Endodermal cell (in vitro differentiated cells): Measurements from ENCODE around the gene PRSS8. TPM values are rescaled to one million over a fixed set of nuclear protein-coding genes. Genes with fewer than 3 reads are reported as not detected.
"Not testable (repeated sequence)": the region's sequence is repeated elsewhere in the genome, so short reads cannot be mapped to it uniquely, and the experiment has no call there.

Source experiments
- DNase-seq: peaks from one replicate; pipeline ENCODE4 v3.0.0-alpha.2; 2017
- H3K27ac ChIP-seq: 2 replicates; pipeline ENCODE4 v1.5.1; 2013; ENCODE audit warnings: mild to moderate bottlenecking, low read depth, low read length, moderate library complexity
- H3K27me3 ChIP-seq: 2 replicates; pipeline ENCODE4 v1.6.1; 2013; ENCODE audit warnings: mild to moderate bottlenecking, low read length, moderate library complexity; ENCODE audit not compliant: insufficient read depth, control insufficient read depth, poor library complexity, severe bottlenecking
- H3K36me3 ChIP-seq: 2 replicates; pipeline ENCODE4 v1.7.0; 2013; ENCODE audit warnings: mild to moderate bottlenecking, low read length, moderate library complexity; ENCODE audit not compliant: control insufficient read depth, insufficient read depth
- H3K4me1 ChIP-seq: one replicate; pipeline ENCODE4 v1.7.0; 2013; ENCODE audit warnings: low read length; ENCODE audit not compliant: control insufficient read depth, insufficient read depth
- H3K4me3 ChIP-seq: 2 replicates; pipeline ENCODE4 v1.5.1; 2013; ENCODE audit warnings: mild to moderate bottlenecking, low read length, moderate library complexity
- H3K9ac ChIP-seq: 2 replicates; pipeline ENCODE4 v1.6.1; 2013; ENCODE audit warnings: mild to moderate bottlenecking, low read length, moderate library complexity; ENCODE audit not compliant: poor library complexity, severe bottlenecking; ENCODE audit errors: extremely low read depth
- H3K9me3 ChIP-seq: 2 replicates; pipeline ENCODE4 v1.6.1; 2013; ENCODE audit warnings: mild to moderate bottlenecking, low read length, moderate library complexity; ENCODE audit not compliant: control insufficient read depth
- H3K27ac Mint-ChIP-seq: 2 replicates; pipeline ENCODE4 v1.8.0; 2020; ENCODE audit warnings: mixed read lengths
- H3K27me3 Mint-ChIP-seq: 2 replicates; pipeline ENCODE4 v1.8.0; 2021; ENCODE audit warnings: mild to moderate bottlenecking, mixed read lengths; ENCODE audit not compliant: insufficient read depth
- H3K36me3 Mint-ChIP-seq: 2 replicates; pipeline ENCODE4 v1.8.0; 2020; ENCODE audit warnings: low read depth, mixed read lengths
- H3K4me1 Mint-ChIP-seq: 2 replicates; pipeline ENCODE4 v1.8.0; 2020; ENCODE audit warnings: mixed read lengths
- H3K4me3 Mint-ChIP-seq: 2 replicates; pipeline ENCODE4 v1.8.0; 2020; ENCODE audit warnings: mild to moderate bottlenecking, moderate library complexity, mixed read lengths
- H3K9me3 Mint-ChIP-seq: 2 replicates; pipeline ENCODE4 v1.8.0; 2020; ENCODE audit warnings: mild to moderate bottlenecking, mixed read lengths
- CTCF ChIP-seq: fragments of 200-600 bp; sonication (generic); conservative IDR thresholded peaks from 2 replicates; pipeline ENCODE4 v1.5.0; 2021; ENCODE audit warnings: antibody characterized with exemption, mild to moderate bottlenecking
- WGBS, 2 experiments: methylation state at CpG; one replicate each; pipeline versions ENCODE4 v1.1.5 to v1.1.7; 2013; ENCODE audit warnings: missing lambda C conversion rate in 2 of 2, mixed read lengths in 1 of 2; ENCODE audit not compliant: insufficient coverage in 1 of 2, insufficient read length in 1 of 2; 5-methylcytosine and 5-hydroxymethylcytosine counted together
- total RNA-seq, 2 donors: library from RNA; stranded (reverse); fragmentation: NEBNext Ultra II Directional in 1 of 2; extraction: Animal tissue kit (Norgen Biotek cat#: 25700) in 1 of 2; gene quantifications; 2 replicates in 1 of 2; 3 replicates in 1 of 2; pipeline ENCODE4 v1.2.1, GENCODE V29; 2021

The PRSS8 gene
- total RNA-seq, 2 donors from 2014 or later, result 79.7 to 80.1 TPM

GRCh38 chr16:31148281-31148728 is 12.8 kb upstream of the PRSS8 start:
- no peaks in the 10 kb centered on the region for H3K9me3 Mint-ChIP-seq
- DNase-seq, result peak; percentile 87
- H3K27me3 ChIP-seq, result peaks cover 20% of the 10 kb centered on the region
- H3K36me3 ChIP-seq, result no peaks in the 10 kb centered on the region
- H3K4me1 ChIP-seq, result no peaks in the 10 kb centered on the region
- H3K36me3 Mint-ChIP-seq, result no peaks in the 10 kb centered on the region
- WGBS, 2 experiments, result 57% methylated on average over 40 of the region's 40 CpGs; no CpG with 5 or more reads in 1 of the 2 experiments
- no peak overlapping the region for H3K27ac ChIP-seq
- no peak for TF ChIP-seq CTCF
- H3K4me3 ChIP-seq, result no peak overlapping the region
- peak overlapping the region; percentile 42 for H3K4me3 Mint-ChIP-seq
- no peaks in the 10 kb centered on the region for H3K9me3 ChIP-seq
- no peaks in the 10 kb centered on the region for H3K4me1 Mint-ChIP-seq
- no peak overlapping the region for H3K27ac Mint-ChIP-seq
- H3K27me3 Mint-ChIP-seq, result peaks cover 58% of the 10 kb centered on the region
- H3K9ac ChIP-seq, result no peak overlapping the region

- Mint-ChIP-seq H3K27me3 (peaks cover 61% of the 10 kb centered on the region), H3K4me3 (peak overlapping the region; percentile 42), H3K4me1 (no peaks in the 10 kb centered on the region), H3K27ac (no peak overlapping the region), H3K9me3 (no peaks in the 10 kb centered on the region), H3K36me3 (no peaks in the 10 kb centered on the region)
- H3K9me3 ChIP-seq, result no peaks in the 10 kb centered on the region
- H3K27ac ChIP-seq, result no peak overlapping the region
- H3K9ac ChIP-seq, result no peak overlapping the region
- no peaks in the 10 kb centered on the region for H3K4me1 ChIP-seq
- WGBS, 2 experiments, result 94 to 97% methylated on average over 2 to 3 of the region's 3 CpGs
- no peak overlapping the region for H3K4me3 ChIP-seq
- no peak for TF ChIP-seq CTCF
- no peak for DNase-seq
- H3K36me3 ChIP-seq, result no peaks in the 10 kb centered on the region
- H3K27me3 ChIP-seq, result peaks cover 20% of the 10 kb centered on the region
Observed at GRCh38 chr16:31147574-31147973, 12.0 kb upstream of the PRSS8 start.

GRCh38 chr16:31145398-31145990 is 10.0 kb upstream of the PRSS8 start:
- no peak for TF ChIP-seq CTCF
- 93 to 96% methylated on average over 7 to 11 of the region's 12 CpGs for WGBS, 2 experiments

GRCh38 chr16:31144418-31144817 is 8.9 kb upstream of the PRSS8 start:
- peaks cover 57% of the 10 kb centered on the region for H3K27me3 Mint-ChIP-seq
- not testable (repeated sequence) for H3K27ac ChIP-seq, H3K4me3 Mint-ChIP-seq, H3K36me3 ChIP-seq, H3K4me3 ChIP-seq, H3K9me3 ChIP-seq, H3K9me3 Mint-ChIP-seq, H3K27ac Mint-ChIP-seq, H3K36me3 Mint-ChIP-seq, DNase-seq, H3K9ac ChIP-seq, H3K4me1 Mint-ChIP-seq, H3K4me1 ChIP-seq
- 91 to 92% methylated on average over 6 to 7 of the region's 7 CpGs for WGBS, 2 experiments
- peaks cover 20% of the 10 kb centered on the region for H3K27me3 ChIP-seq

More at GRCh38 chr16:31145398-31145990, 10.0 kb upstream of the PRSS8 start:
- no peak overlapping the region for H3K27ac ChIP-seq
- Mint-ChIP-seq H3K9me3 (no peaks in the 10 kb centered on the region), H3K27ac (no peak overlapping the region), H3K4me1 (peaks cover 8% of the 10 kb centered on the region), H3K36me3 (no peaks in the 10 kb centered on the region), H3K4me3 (no peak overlapping the region), H3K27me3 (peaks cover 61% of the 10 kb centered on the region)
- no peak overlapping the region for H3K9ac ChIP-seq
- H3K4me3 ChIP-seq, result no peak overlapping the region
- no peaks in the 10 kb centered on the region for H3K9me3 ChIP-seq
- H3K27me3 ChIP-seq, result peaks cover 20% of the 10 kb centered on the region
- peak; percentile 46 for DNase-seq
- peaks cover 3% of the 10 kb centered on the region for H3K4me1 ChIP-seq
- no peaks in the 10 kb centered on the region for H3K36me3 ChIP-seq
